K562 (cell line): Measurements from ENCODE around the gene ADCY9. TPM values are rescaled to one million over a fixed set of nuclear protein-coding genes. Genes with fewer than 3 reads are reported as not detected.

Experiments
- BCL6 ChIP-seq: fragments of 250-450 bp; sonication (Bioruptor Pico); IDR thresholded peaks from 2 replicates; pipeline ENCODE4 v1.4.0; 2020
- C11orf30 ChIP-seq: fragments of 450-650 bp; IDR thresholded peaks from 2 replicates; pipeline ENCODE4 v1.6.1; 2016; ENCODE audit warnings: low read depth, mild to moderate bottlenecking
- DDX20 ChIP-seq: fragments of 450-650 bp; IDR thresholded peaks from 2 replicates; pipeline ENCODE4 v1.6.1; 2016; ENCODE audit warnings: missing genetic modification characterization, low read depth, mild to moderate bottlenecking, missing compliant biosample characterization, moderate library complexity
- FOXP1 ChIP-seq: sonication (generic); formaldehyde crosslinking; IDR thresholded peaks from 2 replicates; pipeline ENCODE4 v1.8.0; 2022; ENCODE audit warnings: mild to moderate bottlenecking, missing genetic modification reagents
- JUNB ChIP-seq: fragments of 450-650 bp; formaldehyde crosslinking; conservative IDR thresholded peaks from 2 replicates; pipeline ENCODE4 v1.4.0; 2020; ENCODE audit warnings: mild to moderate bottlenecking
- SNRNP70 ChIP-seq: fragments of 200-400 bp; formaldehyde crosslinking; optimal IDR thresholded peaks from 2 replicates; pipeline ENCODE3; 2017; ENCODE audit warnings: low read depth, low read length
- ZNF134 ChIP-seq: fragments of 250-450 bp; sonication (Bioruptor Pico); conservative IDR thresholded peaks from 2 replicates; pipeline ENCODE4 v1.4.0; 2020
- ZNF316 ChIP-seq: fragments of 450-650 bp; IDR thresholded peaks from 2 replicates; pipeline ENCODE4 v1.6.1; 2016
- ZNF354B ChIP-seq: fragments of 250-450 bp; sonication (Bioruptor Pico); IDR thresholded peaks from 2 replicates; pipeline ENCODE4 v1.4.0; 2020
- polyA plus RNA-seq, 8 experiments: library from polyadenylated mRNA; depleted of rRNA in 4 of 8; stranded (reverse) in 5 of 8; unstranded in 3 of 8; fragments of >200 nt; fragmentation: Nextera tagmentation in 2 of 8; fragmentation: Illumina TruSeq in 1 of 8; extraction: Ambion mirVana in 2 of 8; extraction: Trizol in 1 of 8; gene quantifications; 2 replicates each; pipeline versions ENCODE4 v1.2.1 to v1.2.3, GENCODE V29; 2011 to 2014; ENCODE audit warnings: inconsistent platforms in 1 of 8, missing spikeins in 1 of 8
- total RNA-seq, 7 experiments: library from RNA; depleted of rRNA in 6 of 7; stranded (reverse); fragments of >200 nt in 6 of 7; fragmentation: Illumina TruSeq in 2 of 7; extraction: Trizol in 2 of 7; gene quantifications; 2 replicates each; pipeline versions ENCODE4 v1.2.1 to v1.2.3, GENCODE V29; 2011 to 2021; ENCODE audit warnings: low replicate concordance in 1 of 7
- TF ChIP-seq, protein P1 (sequence below), 2 experiments: IDR thresholded peaks; 2 replicates each; pipeline ENCODE4 v1.6.1; 2011; ENCODE audit warnings: borderline replicate concordance in 1 of 2, control low read depth in 1 of 2, low read depth in 1 of 2, low read length in 1 of 2, mild to moderate bottlenecking in 1 of 2, mixed read lengths in 1 of 2, moderate library complexity in 1 of 2; ENCODE audit not compliant: insufficient read depth in 1 of 2, insufficient read length in 1 of 2, poor library complexity in 1 of 2, severe bottlenecking in 1 of 2; ENCODE audit errors: extremely low read depth in 1 of 2
- TF ChIP-seq, protein P2 (sequence below): fragments of 250-450 bp; sonication (Bioruptor Pico); IDR thresholded peaks from 2 replicates; pipeline ENCODE4 v1.8.0; 2021; ENCODE audit warnings: mild to moderate bottlenecking, moderate library complexity
- TF ChIP-seq, protein P3 (sequence below): sonication (generic); formaldehyde crosslinking; IDR thresholded peaks from 2 replicates; pipeline ENCODE4 v1.8.0; 2023; ENCODE audit warnings: missing genetic modification reagents, mild to moderate bottlenecking, borderline replicate concordance
- TF ChIP-seq, protein P4 (sequence below), 3 experiments: fragments of 200-800 bp in 1 of 3; sonication (Bioruptor generic) in 1 of 3; sonication (generic) in 1 of 3; formaldehyde crosslinking in 1 of 3; IDR thresholded peaks; 2 replicates each; pipeline versions ENCODE4 v1.6.1 to v1.8.0; 2016 to 2022; ENCODE audit warnings: mild to moderate bottlenecking in 2 of 3, missing compliant biosample characterization in 2 of 3, missing genetic modification characterization in 2 of 3, missing genetic modification reagents in 1 of 3

Gene ADCY9
- total and polyA plus RNA-seq, 9 of the 15 experiments (the other 6 are each of a cell fraction or from before 2014, with no cell fraction given), result 0.03 to 0.29 (median 0.17) TPM

DNA sequence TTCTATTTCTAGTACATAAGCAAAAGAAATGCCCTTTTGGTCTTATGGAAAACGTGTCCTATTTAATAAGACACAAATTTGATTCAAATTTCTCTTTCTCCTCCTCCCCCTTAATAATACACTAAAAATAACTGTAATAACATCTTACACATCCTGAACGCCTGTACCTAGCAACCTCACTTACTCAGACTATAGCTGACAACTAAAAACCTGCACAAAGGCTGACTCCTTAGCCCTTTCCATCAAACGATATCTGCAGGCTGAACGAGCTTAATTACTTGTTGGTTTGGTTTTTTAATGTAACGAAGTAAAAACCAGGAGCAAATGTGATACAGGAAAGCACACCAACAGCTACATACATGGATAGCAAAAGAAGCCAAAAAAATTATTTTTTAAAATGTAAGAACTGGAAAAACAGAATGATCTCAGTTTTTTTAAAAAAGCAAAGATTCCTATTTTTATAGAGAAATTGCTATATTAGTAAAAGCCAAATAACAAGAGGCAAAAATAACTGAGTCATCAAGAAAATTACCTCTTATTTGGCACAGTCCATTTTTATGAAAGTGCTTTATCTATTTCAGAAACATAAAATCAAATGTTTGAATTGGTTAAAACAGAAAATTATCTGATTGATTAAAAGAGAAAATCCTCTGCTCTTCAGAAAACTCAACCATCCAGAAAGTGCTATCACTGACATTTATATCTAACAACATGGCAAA is 23.5 kb downstream of the ADCY9 start (continued):
- no peak for TF ChIP-seq SNRNP70
- TF ChIP-seq C11orf30, result peak; percentile 61
- no peak for TF ChIP-seq FOXP1 (CRISPR knock-in tag)
- TF ChIP-seq ZNF134, result no peak
- no peak for TF ChIP-seq JUNB (CRISPR knock-in tag)
- TF ChIP-seq ZNF316, result peak; percentile 78
- TF ChIP-seq BCL6, result no peak
- TF ChIP-seq ZNF354B, result no peak
- TF ChIP-seq, protein P1, sequence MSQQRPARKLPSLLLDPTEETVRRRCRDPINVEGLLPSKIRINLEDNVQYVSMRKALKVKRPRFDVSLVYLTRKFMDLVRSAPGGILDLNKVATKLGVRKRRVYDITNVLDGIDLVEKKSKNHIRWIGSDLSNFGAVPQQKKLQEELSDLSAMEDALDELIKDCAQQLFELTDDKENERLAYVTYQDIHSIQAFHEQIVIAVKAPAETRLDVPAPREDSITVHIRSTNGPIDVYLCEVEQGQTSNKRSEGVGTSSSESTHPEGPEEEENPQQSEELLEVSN (IDR thresholded peaks at IDR 0.05; ENCODE audit: borderline replicate concordance in 1 of 2, extremely low read depth in 1 of 2, insufficient read depth in 1 of 2, insufficient read length in 1 of 2, low read depth in 1 of 2, low read length in 1 of 2, poor library complexity in 1 of 2, severe bottlenecking in 1 of 2), result no peak
- TF ChIP-seq, protein P2, sequence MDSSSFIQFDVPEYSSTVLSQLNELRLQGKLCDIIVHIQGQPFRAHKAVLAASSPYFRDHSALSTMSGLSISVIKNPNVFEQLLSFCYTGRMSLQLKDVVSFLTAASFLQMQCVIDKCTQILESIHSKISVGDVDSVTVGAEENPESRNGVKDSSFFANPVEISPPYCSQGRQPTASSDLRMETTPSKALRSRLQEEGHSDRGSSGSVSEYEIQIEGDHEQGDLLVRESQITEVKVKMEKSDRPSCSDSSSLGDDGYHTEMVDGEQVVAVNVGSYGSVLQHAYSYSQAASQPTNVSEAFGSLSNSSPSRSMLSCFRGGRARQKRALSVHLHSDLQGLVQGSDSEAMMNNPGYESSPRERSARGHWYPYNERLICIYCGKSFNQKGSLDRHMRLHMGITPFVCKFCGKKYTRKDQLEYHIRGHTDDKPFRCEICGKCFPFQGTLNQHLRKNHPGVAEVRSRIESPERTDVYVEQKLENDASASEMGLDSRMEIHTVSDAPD (CRISPR knock-in tag), result no peak
- no peak for TF ChIP-seq DDX20 (tag)
- TF ChIP-seq, protein P3, sequence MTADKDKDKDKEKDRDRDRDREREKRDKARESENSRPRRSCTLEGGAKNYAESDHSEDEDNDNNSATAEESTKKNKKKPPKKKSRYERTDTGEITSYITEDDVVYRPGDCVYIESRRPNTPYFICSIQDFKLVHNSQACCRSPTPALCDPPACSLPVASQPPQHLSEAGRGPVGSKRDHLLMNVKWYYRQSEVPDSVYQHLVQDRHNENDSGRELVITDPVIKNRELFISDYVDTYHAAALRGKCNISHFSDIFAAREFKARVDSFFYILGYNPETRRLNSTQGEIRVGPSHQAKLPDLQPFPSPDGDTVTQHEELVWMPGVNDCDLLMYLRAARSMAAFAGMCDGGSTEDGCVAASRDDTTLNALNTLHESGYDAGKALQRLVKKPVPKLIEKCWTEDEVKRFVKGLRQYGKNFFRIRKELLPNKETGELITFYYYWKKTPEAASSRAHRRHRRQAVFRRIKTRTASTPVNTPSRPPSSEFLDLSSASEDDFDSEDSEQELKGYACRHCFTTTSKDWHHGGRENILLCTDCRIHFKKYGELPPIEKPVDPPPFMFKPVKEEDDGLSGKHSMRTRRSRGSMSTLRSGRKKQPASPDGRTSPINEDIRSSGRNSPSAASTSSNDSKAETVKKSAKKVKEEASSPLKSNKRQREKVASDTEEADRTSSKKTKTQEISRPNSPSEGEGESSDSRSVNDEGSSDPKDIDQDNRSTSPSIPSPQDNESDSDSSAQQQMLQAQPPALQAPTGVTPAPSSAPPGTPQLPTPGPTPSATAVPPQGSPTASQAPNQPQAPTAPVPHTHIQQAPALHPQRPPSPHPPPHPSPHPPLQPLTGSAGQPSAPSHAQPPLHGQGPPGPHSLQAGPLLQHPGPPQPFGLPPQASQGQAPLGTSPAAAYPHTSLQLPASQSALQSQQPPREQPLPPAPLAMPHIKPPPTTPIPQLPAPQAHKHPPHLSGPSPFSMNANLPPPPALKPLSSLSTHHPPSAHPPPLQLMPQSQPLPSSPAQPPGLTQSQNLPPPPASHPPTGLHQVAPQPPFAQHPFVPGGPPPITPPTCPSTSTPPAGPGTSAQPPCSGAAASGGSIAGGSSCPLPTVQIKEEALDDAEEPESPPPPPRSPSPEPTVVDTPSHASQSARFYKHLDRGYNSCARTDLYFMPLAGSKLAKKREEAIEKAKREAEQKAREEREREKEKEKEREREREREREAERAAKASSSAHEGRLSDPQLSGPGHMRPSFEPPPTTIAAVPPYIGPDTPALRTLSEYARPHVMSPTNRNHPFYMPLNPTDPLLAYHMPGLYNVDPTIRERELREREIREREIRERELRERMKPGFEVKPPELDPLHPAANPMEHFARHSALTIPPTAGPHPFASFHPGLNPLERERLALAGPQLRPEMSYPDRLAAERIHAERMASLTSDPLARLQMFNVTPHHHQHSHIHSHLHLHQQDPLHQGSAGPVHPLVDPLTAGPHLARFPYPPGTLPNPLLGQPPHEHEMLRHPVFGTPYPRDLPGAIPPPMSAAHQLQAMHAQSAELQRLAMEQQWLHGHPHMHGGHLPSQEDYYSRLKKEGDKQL, result no peak
- TF ChIP-seq, protein P4, sequence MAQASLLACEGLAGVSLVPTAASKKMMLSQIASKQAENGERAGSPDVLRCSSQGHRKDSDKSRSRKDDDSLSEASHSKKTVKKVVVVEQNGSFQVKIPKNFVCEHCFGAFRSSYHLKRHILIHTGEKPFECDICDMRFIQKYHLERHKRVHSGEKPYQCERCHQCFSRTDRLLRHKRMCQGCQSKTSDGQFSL (CRISPR knock-in tag; IDR thresholded peaks at IDR 0.05), result no peak
- TF ChIP-seq, protein P4 (tag; IDR thresholded peaks at IDR 0.05), result no peak
